ENCODE data around the gene TMEM150A.

TMEM150A gene

GRCh38 chr2:85607268-85608215, 5.0 kb upstream of the TMEM150A start:
- Histone ChIP-seq H3K4me2 (ENCODE audit: low read depth, low read length, poor library complexity, severe bottlenecking) (no peak overlapping the region), H3K4me3 (ENCODE audit: low read length, poor library complexity, severe bottlenecking) (no peak overlapping the region), H2AFZ (ENCODE audit: low read length) (no peak overlapping the region), H3K36me3 (ENCODE audit: insufficient read depth, low read length) (peaks cover 15% of the 10 kb centered on the region; the same call in 1 of the 2 replicates), H3K4me1 (ENCODE audit: insufficient read depth, low read length, poor library complexity, severe bottlenecking) (peaks cover 14% of the 10 kb centered on the region), H3K9me3 (ENCODE audit: insufficient read depth, low read depth, low read length) (no peaks in the 10 kb centered on the region), H4K20me1 (ENCODE audit: insufficient read depth, low read length, poor library complexity, severe bottlenecking) (peaks cover 9% of the 10 kb centered on the region), H3K9ac (ENCODE audit: low read depth, low read length, poor library complexity, severe bottlenecking) (no peak overlapping the region), H3K9me2 (replicated peaks; ENCODE audit: low read depth, low read length) (no peaks in the 10 kb centered on the region), H3K27me3 (ENCODE audit: insufficient read depth, low read length, poor library complexity, severe bottlenecking) (no peaks in the 10 kb centered on the region), H3F3A (ENCODE audit: low read depth) (peaks cover 4% of the 10 kb centered on the region; the same call in 1 of the 2 replicates), H3K79me2 (ENCODE audit: insufficient read depth, low read length) (peaks cover 30% of the 10 kb centered on the region)
- TF ChIP-seq CTCF (conservative IDR thresholded peaks at IDR 0.05; ENCODE audit: low read length): no peak
- TF ChIP-seq EZH2phosphoT487 (IDR thresholded peaks at IDR 0.05; ENCODE audit: borderline replicate concordance): no peak

GRCh38 chr2:85606116-85606455, 3.6 kb upstream of the TMEM150A start:
- peaks cover 5% of the 10 kb centered on the region for H4K20me1 ChIP-seq (ENCODE audit: insufficient read depth, low read length, poor library complexity, severe bottlenecking)
- H3K4me1 ChIP-seq (ENCODE audit: insufficient read depth, low read length, poor library complexity, severe bottlenecking): peaks cover 15% of the 10 kb centered on the region
- H3K79me2 ChIP-seq (ENCODE audit: insufficient read depth, low read length): peaks cover 17% of the 10 kb centered on the region
- H3K9me3 ChIP-seq (ENCODE audit: insufficient read depth, low read depth, low read length): no peaks in the 10 kb centered on the region
- no peaks in the 10 kb centered on the region for H3K9me2 ChIP-seq (replicated peaks; ENCODE audit: low read depth, low read length)
- no peak overlapping the region for H2AFZ ChIP-seq (ENCODE audit: low read length)
- H3F3A ChIP-seq (ENCODE audit: low read depth): peaks cover 4% of the 10 kb centered on the region; the same call in 1 of the 2 replicates
- H3K9ac ChIP-seq (ENCODE audit: low read depth, low read length, poor library complexity, severe bottlenecking): no peak overlapping the region
- peaks cover 15% of the 10 kb centered on the region; the same call in 1 of the 2 replicates for H3K36me3 ChIP-seq (ENCODE audit: insufficient read depth, low read length)
- no peak overlapping the region for H3K4me2 ChIP-seq (ENCODE audit: low read depth, low read length, poor library complexity, severe bottlenecking)
- no peak overlapping the region for H3K4me3 ChIP-seq (ENCODE audit: low read length, poor library complexity, severe bottlenecking)
- no peak for TF ChIP-seq EZH2phosphoT487 (IDR thresholded peaks at IDR 0.05; ENCODE audit: borderline replicate concordance)
- TF ChIP-seq CTCF (conservative IDR thresholded peaks at IDR 0.05; ENCODE audit: low read length): no peak
- no peaks in the 10 kb centered on the region for H3K27me3 ChIP-seq (ENCODE audit: insufficient read depth, low read length, poor library complexity, severe bottlenecking)

GRCh38 chr2:85605406-85606115, 3.1 kb upstream of the TMEM150A start:
- Histone ChIP-seq H3K27me3 (ENCODE audit: insufficient read depth, low read length, poor library complexity, severe bottlenecking) (no peaks in the 10 kb centered on the region), H3K79me2 (ENCODE audit: insufficient read depth, low read length) (peaks cover 13% of the 10 kb centered on the region), H3K9me2 (replicated peaks; ENCODE audit: low read depth, low read length) (no peaks in the 10 kb centered on the region), H3K36me3 (ENCODE audit: insufficient read depth, low read length) (peaks cover 15% of the 10 kb centered on the region; the same call in 1 of the 2 replicates), H3K4me1 (ENCODE audit: insufficient read depth, low read length, poor library complexity, severe bottlenecking) (peaks cover 14% of the 10 kb centered on the region), H4K20me1 (ENCODE audit: insufficient read depth, low read length, poor library complexity, severe bottlenecking) (peaks cover 3% of the 10 kb centered on the region), H3K4me2 (ENCODE audit: low read depth, low read length, poor library complexity, severe bottlenecking) (no peak overlapping the region), H3F3A (ENCODE audit: low read depth) (peaks cover 4% of the 10 kb centered on the region; the same call in 1 of the 2 replicates), H3K9ac (ENCODE audit: low read depth, low read length, poor library complexity, severe bottlenecking) (no peak overlapping the region), H2AFZ (ENCODE audit: low read length) (no peak overlapping the region), H3K4me3 (ENCODE audit: low read length, poor library complexity, severe bottlenecking) (no peak overlapping the region), H3K9me3 (ENCODE audit: insufficient read depth, low read depth, low read length) (no peaks in the 10 kb centered on the region)
- TF ChIP-seq CTCF (conservative IDR thresholded peaks at IDR 0.05; ENCODE audit: low read length) (no peak), EZH2phosphoT487 (IDR thresholded peaks at IDR 0.05; ENCODE audit: borderline replicate concordance) (no peak)

All from Loucy (cell line).